Osteoblast (primary cell): Measurements from ENCODE around the gene DPP8. TPM values are rescaled to one million over a fixed set of nuclear protein-coding genes. Genes with fewer than 3 reads are reported as not detected.

Experiments
- DNase-seq: peaks from one replicate; pipeline ENCODE4 v3.0.0; 2011; ENCODE audit warnings: low spot score, mixed read lengths; ENCODE audit not compliant: insufficient read length; ENCODE audit errors: missing footprints
- H2AFZ ChIP-seq: 2 replicates; pipeline ENCODE4 v1.6.0; 2011; ENCODE audit warnings: mild to moderate bottlenecking, low read length
- H3K27ac ChIP-seq: 2 replicates; pipeline ENCODE4 v1.5.1; 2011; ENCODE audit warnings: mild to moderate bottlenecking, low read depth, low read length, moderate library complexity
- H3K27me3 ChIP-seq: 2 replicates; pipeline ENCODE4 v1.6.0; 2012; ENCODE audit warnings: mild to moderate bottlenecking, control low read depth, inconsistent platforms, low read length, moderate library complexity; ENCODE audit not compliant: insufficient read depth
- H3K36me3 ChIP-seq: 2 replicates; pipeline ENCODE4 v1.5.1; 2011; ENCODE audit warnings: mild to moderate bottlenecking, low read length, control low read depth, moderate library complexity; ENCODE audit not compliant: insufficient read depth
- H3K4me1 ChIP-seq: 2 replicates; pipeline ENCODE4 v1.5.1; 2011; ENCODE audit warnings: mild to moderate bottlenecking, low read length, control low read depth, moderate library complexity; ENCODE audit not compliant: insufficient read depth
- H3K4me2 ChIP-seq: 2 replicates; pipeline ENCODE4 v1.6.0; 2011; ENCODE audit warnings: mild to moderate bottlenecking, low read length; ENCODE audit not compliant: insufficient read depth
- H3K4me3 ChIP-seq: fragments of 200-600 bp; sonication (generic); 3 replicates; pipeline ENCODE4 v1.5.1; 2012; ENCODE audit warnings: mild to moderate bottlenecking, low read length, inconsistent platforms; ENCODE audit not compliant: insufficient read depth
- H3K79me2 ChIP-seq: 2 replicates; pipeline ENCODE4 v1.6.0; 2012; ENCODE audit warnings: mild to moderate bottlenecking, low read length, control low read depth, inconsistent platforms; ENCODE audit not compliant: insufficient read depth
- H3K9me3 ChIP-seq: 2 replicates; pipeline ENCODE4 v1.5.1; 2011; ENCODE audit warnings: low read depth, low read length, control low read depth
- H4K20me1 ChIP-seq: 2 replicates; pipeline ENCODE4 v1.6.0; 2012; ENCODE audit warnings: mild to moderate bottlenecking, low read length, control low read depth; ENCODE audit not compliant: insufficient read depth
- total RNA-seq: library from RNA; depleted of rRNA; stranded (reverse); fragments of >200 nt; gene quantifications from 2 replicates; pipeline ENCODE4 v1.2.3, GENCODE V29; 2012
- TF ChIP-seq, protein P1 (sequence below): IDR thresholded peaks from 2 replicates; pipeline ENCODE4 v1.5.1; 2011; ENCODE audit warnings: mild to moderate bottlenecking, low read depth, low read length, moderate library complexity; ENCODE audit errors: extremely low read depth

DPP8 gene
- total RNA-seq, 1 donor: 40.9 TPM

DNA sequence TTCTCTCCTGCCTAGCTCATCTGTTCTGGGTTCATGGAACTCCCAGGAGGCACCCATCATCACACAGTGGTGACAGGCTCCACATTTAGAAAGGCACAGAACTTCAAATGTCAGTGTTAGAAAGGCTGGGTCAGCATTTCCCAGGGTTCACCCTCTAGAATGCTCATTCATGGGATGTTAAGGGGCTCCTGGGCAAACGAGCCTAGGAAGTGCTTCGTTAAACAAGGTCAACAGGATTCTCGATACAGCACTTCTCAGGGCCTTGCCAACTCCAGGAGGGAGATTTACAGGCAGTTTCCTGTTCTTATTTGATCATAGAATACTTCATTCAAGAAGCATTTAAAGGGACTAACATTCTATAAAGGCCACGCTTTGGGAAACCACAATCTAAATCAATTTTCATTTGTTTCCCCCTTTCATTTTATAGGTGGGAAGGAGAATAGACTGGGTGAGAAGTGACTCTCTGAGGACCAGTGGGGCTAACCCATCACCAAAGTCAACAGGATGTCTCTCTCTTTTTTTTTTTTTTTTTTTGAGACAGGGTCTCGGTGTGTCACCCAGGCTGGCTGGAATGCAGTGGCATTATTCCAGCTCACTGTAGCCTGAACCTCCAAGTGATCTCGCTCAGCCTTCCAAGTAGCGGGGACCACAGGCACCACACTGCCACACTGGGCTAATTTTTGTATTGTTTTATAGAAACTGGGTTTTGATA lies 109.0 kb downstream of the DPP8 start:
- Histone ChIP-seq H3K4me2 (peak overlapping the region; percentile 30), H4K20me1 (no peaks in the 10 kb centered on the region), H3K4me1 (peaks cover 18% of the 10 kb centered on the region), H3K27ac (peak overlapping the region; percentile 56), H3K36me3 (no peaks in the 10 kb centered on the region), H3K27me3 (no peaks in the 10 kb centered on the region), H3K9me3 (no peaks in the 10 kb centered on the region), H2AFZ (peak overlapping the region; percentile 29), H3K79me2 (no peaks in the 10 kb centered on the region), H3K4me3 (no peak overlapping the region)
- TF ChIP-seq, protein P1, sequence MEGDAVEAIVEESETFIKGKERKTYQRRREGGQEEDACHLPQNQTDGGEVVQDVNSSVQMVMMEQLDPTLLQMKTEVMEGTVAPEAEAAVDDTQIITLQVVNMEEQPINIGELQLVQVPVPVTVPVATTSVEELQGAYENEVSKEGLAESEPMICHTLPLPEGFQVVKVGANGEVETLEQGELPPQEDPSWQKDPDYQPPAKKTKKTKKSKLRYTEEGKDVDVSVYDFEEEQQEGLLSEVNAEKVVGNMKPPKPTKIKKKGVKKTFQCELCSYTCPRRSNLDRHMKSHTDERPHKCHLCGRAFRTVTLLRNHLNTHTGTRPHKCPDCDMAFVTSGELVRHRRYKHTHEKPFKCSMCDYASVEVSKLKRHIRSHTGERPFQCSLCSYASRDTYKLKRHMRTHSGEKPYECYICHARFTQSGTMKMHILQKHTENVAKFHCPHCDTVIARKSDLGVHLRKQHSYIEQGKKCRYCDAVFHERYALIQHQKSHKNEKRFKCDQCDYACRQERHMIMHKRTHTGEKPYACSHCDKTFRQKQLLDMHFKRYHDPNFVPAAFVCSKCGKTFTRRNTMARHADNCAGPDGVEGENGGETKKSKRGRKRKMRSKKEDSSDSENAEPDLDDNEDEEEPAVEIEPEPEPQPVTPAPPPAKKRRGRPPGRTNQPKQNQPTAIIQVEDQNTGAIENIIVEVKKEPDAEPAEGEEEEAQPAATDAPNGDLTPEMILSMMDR: no peak
- no peak for DNase-seq

DNA sequence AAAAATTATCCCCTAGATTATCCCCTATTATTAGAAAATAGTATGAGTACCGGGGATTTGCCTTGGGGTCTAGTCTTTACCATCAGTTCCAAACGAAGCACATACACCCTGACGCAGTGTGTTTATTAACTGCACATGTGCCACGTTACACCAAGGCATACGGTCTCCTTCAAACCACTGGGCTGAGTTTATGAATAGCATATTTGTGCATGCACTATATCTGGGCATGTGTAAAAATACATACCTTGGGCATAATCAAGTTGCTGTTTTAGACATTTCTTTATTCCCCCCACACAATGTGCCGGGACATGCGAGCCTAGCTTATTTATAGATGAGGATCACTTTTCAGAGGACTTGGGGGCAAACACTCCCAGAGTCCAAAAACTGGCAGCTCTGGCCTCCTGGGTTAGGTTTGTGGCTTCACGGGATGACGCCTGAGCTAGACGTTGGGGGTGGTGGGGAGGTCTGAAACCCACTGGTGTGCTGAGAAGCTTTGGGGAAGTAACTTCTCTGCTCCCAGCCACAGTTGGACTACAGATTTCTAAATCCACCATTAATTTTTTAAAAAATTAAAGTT lies 111.0 kb downstream of the DPP8 start:
- Histone ChIP-seq H3K36me3 (no peaks in the 10 kb centered on the region), H3K79me2 (no peaks in the 10 kb centered on the region), H3K27ac (no peak overlapping the region), H3K27me3 (no peaks in the 10 kb centered on the region), H2AFZ (no peak overlapping the region), H3K4me1 (peaks cover 18% of the 10 kb centered on the region), H4K20me1 (no peaks in the 10 kb centered on the region), H3K4me3 (no peak overlapping the region), H3K9me3 (no peaks in the 10 kb centered on the region), H3K4me2 (no peak overlapping the region)
- TF ChIP-seq, protein P1: no peak
- DNase-seq: peak; percentile 66

DNA sequence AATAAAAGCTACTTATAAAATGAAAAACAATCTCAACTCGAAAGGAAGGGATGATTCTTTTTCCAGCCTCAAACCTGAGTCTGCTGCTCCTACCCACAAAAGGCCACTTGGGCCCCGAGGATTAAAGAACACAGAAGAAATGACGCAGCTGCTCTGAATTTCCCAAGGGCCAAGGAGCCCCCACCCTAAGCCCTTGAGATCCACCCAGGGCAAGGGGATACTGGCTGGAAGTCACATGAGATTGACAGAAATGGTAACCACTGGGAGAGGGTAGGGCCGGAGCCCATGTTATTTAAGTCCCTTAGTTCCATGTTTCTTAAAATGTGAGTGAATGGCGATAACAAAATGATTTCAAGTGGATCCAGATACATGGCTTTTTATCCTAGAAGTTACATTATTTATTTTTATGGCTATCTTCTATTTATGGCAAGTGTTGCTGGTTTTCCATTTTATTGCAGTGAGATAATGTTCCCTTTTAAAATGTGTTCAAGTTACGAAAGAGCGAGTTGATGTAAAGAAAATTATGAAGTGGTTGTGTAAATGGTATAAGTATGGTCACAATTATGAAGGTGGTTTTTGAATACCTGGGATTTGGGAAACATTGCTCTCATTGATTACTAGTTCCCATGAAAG lies 111.6 kb downstream of the DPP8 start:
- no peak overlapping the region for H2AFZ ChIP-seq
- H3K27ac ChIP-seq: no peak overlapping the region
- no peak overlapping the region for H3K4me2 ChIP-seq
- H3K27me3 ChIP-seq: no peaks in the 10 kb centered on the region
- peaks cover 18% of the 10 kb centered on the region for H3K4me1 ChIP-seq
- no peaks in the 10 kb centered on the region for H3K36me3 ChIP-seq
- no peaks in the 10 kb centered on the region for H3K9me3 ChIP-seq
- H4K20me1 ChIP-seq: no peaks in the 10 kb centered on the region
- no peaks in the 10 kb centered on the region for H3K79me2 ChIP-seq
- peak; percentile 35 for DNase-seq
- TF ChIP-seq, protein P1: no peak
- no peak overlapping the region for H3K4me3 ChIP-seq
